GM21526 (cell line): ENCODE measurements around the gene PRKG2.
"Not testable (repeated sequence)": the region's sequence is repeated elsewhere in the genome, so short reads cannot be mapped to it uniquely, and the experiment has no call there.

ENCODE experiments used
- ATAC-seq: cut with Tn5 transposase; IDR thresholded peaks from one replicate; pipeline ENCODE4 v1.9.1; 2021; ENCODE audit warnings: moderate library complexity; ENCODE audit not compliant: unreplicated experiment, low FRiP score

Gene PRKG2

GRCh38 chr4:81164126-81164525 is 50.9 kb downstream of the PRKG2 start:
- ATAC-seq: no peak

- no peak for ATAC-seq
Observed at GRCh38 chr4:81162752-81163458, 52.1 kb downstream of the PRKG2 start.

- not testable (repeated sequence) for ATAC-seq
Observed at GRCh38 chr4:81153714-81154323, 61.2 kb downstream of the PRKG2 start.

- no peak for ATAC-seq
Observed at GRCh38 chr4:81152839-81153713, 61.9 kb downstream of the PRKG2 start.

DNA sequence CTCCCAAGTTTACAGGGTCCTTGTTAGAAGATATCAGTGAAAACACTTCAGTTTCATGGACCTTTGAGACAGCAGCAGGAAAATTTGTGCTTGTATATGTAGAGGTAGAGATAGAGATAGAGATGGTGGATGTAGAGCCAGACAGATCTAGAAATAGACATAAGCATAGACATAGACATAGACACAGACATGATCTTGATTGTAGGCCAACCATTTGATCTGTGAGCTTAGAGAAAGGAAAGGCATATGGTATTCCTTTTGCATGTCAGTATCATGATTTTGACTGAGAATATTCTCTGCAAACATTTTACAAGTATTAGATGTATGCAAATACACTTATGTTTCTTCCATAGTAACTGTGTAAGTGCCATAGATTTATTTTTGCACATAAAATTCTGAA is 65.0 kb downstream of the PRKG2 start:
- ATAC-seq: no peak

DNA sequence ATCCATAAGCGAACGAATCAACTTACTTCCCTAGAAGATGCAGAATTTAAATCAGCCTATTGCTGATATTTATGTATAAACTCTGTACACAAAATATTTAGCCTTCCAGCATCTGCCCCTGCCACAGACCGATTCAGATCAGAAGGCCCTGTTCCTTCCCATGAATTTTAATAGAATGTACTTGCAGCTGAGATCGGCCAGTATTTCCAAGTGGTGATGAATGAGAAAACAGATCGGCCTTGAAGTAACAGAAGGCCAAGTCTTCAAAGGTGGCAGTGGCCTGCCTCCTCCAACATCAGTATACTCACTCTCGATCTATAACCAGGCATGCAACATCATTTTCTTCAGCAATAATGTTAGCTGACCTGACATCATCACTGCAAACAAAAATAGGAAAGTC is 66.4 kb downstream of the PRKG2 start:
- no peak for ATAC-seq

DNA sequence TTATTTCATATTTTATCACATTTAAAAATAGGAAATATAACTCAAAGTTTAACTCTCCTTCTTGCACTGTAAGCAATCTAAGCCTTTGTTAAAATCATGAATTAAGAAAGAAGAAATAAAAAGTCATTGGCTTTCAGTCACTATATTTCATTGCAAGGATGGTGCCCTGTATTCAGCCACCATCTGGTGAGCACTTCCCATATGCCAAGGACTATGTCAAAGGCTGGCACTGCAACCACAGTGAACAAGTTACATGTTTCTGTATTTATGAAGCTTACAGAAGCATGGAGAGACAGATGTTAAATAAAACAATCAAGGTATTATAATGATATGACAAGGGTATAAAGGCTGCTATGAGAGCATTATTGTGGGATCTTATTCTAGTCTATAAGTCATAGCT is 68.6 kb downstream of the PRKG2 start:
- ATAC-seq: no peak

GRCh38 chr4:81143183-81143582 is 71.8 kb downstream of the PRKG2 start:
- no peak for ATAC-seq

DNA sequence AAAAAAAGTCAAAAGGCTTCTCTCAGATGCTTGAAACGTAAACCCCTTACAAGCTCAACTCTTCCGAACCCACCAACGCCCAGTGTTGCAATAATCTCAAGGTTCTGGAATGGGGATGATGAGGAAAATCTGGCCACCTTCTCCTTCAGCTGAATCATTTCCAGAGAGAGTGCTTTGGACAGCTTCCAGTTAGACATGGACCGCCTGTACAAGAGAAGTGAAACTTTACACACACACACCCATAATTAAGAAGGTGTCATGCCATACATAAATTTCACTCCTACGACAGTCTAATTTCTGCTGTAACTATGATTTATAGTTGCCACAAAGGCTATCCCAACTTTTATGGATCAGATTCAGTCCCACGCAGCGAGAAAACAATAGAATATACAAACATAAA is 72.3 kb downstream of the PRKG2 start:
- ATAC-seq: no peak

DNA sequence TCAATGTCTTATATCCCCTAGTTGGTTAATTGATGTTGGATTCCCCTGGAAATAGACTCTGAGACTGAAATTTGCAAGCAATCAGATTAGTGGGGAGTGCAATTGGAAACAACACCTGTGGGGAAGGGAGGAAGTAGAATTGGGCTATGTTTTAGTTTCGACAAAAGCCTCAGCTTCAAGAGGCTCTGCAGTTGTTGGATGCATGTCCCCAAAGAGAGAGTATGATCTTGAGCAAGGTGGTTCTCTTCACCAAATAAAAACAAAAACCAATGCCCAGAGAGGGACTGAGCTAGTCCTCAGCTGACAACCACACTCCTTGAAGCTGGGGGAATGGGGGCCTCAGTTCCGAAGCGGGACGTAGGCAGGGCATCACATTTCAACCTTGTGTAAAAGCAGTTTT is 77.1 kb downstream of the PRKG2 start:
- ATAC-seq: no peak

- ATAC-seq: no peak
Observed at GRCh38 chr4:81137446-81137845, 77.6 kb downstream of the PRKG2 start.

DNA sequence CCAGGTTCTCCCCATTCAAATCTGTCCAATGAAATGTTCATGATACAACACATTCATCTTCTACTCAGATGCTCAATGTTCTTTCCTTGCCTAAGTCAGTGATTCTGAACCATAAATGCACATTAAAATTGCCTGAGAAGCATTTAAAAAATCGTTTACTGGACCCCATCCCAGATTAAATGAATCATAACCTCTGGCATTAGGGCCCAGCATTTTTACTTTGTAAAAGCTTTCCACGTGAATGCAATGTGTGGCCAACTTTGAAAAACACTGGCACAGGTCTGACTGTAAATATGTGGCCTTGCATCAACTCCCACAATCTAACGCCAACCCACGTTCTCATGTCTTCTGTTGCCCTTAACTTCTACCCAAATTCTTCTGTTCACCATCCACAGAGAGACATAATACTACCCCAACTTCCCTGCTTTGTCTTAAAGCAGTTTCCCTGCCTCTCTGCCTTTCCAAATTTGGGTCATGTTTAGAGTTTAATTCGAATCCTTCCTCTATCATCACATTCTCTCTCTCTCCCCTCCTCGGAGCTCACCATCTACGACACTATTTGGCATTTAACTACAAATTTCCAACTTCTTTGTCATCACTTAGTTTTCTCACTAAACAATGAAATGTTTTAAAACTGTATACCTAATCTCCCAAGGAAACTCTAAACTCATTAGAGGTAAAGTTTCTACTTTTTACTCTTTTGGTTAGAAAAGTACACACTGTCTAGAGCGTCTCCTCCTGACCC is 78.7 kb downstream of the PRKG2 start:
- ATAC-seq: no peak

GRCh38 chr4:81135501-81135900 is 79.5 kb downstream of the PRKG2 start:
- ATAC-seq: no peak

- ATAC-seq: no peak
Observed at GRCh38 chr4:81131563-81131962, 83.5 kb downstream of the PRKG2 start.

- ATAC-seq: no peak
Observed at GRCh38 chr4:81131066-81131465, 84.0 kb downstream of the PRKG2 start.

DNA sequence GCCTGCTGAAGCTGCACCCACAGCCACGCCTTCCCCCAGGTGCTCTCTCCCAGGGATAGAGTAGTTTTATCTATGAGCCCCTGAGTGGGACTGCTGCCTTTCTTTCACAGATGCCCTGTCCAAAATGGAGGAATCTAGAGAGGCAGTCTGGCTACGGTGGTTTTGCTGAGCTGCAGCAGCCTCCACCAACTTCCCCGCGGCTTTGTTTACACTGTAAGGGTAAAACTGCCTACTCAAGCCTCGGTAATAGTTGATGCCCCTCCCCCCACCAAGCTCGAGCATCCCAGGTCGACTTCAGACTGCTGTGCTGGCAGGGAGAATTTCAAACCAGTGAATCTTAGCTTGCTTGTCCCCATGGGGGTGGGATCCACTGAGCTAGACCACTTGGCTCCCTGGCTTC is 84.5 kb downstream of the PRKG2 start:
- no peak for ATAC-seq

GRCh38 chr4:81120055-81120454 is 95.0 kb downstream of the PRKG2 start:
- no peak for ATAC-seq

- ATAC-seq: no peak
Observed at GRCh38 chr4:81118086-81118485, 96.9 kb downstream of the PRKG2 start.

GRCh38 chr4:81116566-81116965 is 98.5 kb downstream of the PRKG2 start:
- no peak for ATAC-seq

- no peak for ATAC-seq
Observed at GRCh38 chr4:81113024-81113423, 102.0 kb downstream of the PRKG2 start.

GRCh38 chr4:81109356-81109755 is 105.7 kb downstream of the PRKG2 start:
- no peak for ATAC-seq
